ENCODE measurements around the gene LRRC3. TPM values are rescaled to one million over a fixed set of nuclear protein-coding genes. Genes with fewer than 3 reads are reported as not detected.

Gene LRRC3
- total RNA-seq, 1 donor from 2014 or later: 4.0 TPM

- TF ChIP-seq, protein P1, sequence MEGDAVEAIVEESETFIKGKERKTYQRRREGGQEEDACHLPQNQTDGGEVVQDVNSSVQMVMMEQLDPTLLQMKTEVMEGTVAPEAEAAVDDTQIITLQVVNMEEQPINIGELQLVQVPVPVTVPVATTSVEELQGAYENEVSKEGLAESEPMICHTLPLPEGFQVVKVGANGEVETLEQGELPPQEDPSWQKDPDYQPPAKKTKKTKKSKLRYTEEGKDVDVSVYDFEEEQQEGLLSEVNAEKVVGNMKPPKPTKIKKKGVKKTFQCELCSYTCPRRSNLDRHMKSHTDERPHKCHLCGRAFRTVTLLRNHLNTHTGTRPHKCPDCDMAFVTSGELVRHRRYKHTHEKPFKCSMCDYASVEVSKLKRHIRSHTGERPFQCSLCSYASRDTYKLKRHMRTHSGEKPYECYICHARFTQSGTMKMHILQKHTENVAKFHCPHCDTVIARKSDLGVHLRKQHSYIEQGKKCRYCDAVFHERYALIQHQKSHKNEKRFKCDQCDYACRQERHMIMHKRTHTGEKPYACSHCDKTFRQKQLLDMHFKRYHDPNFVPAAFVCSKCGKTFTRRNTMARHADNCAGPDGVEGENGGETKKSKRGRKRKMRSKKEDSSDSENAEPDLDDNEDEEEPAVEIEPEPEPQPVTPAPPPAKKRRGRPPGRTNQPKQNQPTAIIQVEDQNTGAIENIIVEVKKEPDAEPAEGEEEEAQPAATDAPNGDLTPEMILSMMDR (IDR thresholded peaks at IDR 0.05): no peak
- no peak overlapping the region for H3K27ac Mint-ChIP-seq (ENCODE audit: unreplicated experiment)
- peaks cover 15% of the 10 kb centered on the region for H3K27me3 Mint-ChIP-seq (ENCODE audit: unreplicated experiment)
- H3K4me3 Mint-ChIP-seq (ENCODE audit: unreplicated experiment): no peak overlapping the region
- peaks cover 3% of the 10 kb centered on the region for H3K36me3 Mint-ChIP-seq (ENCODE audit: unreplicated experiment)
- H3K9me3 Mint-ChIP-seq (ENCODE audit: unreplicated experiment): peaks cover 11% of the 10 kb centered on the region
- DNase-seq (ENCODE audit: extremely low spot score, unreplicated experiment): no peak
- H3K4me1 Mint-ChIP-seq (ENCODE audit: unreplicated experiment): no peaks in the 10 kb centered on the region
Measured at GRCh38 chr21:44496564-44497550, 41.5 kb downstream of the LRRC3 start.

DNA sequence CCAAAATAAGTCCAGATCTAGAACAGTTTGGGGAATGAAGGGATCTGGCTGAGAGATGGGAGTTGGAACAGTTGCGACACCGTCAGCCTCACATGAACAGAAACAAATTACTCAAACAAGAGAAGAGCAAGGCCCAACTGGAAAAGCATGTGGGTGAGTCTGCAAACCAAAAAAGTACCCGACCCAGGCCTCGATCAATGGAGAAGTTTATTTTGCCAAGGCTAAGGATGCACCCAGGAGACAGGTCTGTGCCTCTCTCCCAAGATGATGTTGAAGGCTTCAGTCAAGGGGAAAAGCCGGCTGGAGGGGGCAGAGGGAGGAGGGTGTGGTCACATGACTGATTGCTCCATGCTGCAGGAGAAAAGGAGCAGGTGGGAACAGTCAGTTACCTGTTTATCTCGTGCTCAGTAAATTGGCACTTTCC lies 42.4 kb downstream of the LRRC3 start:
- DNase-seq (ENCODE audit: extremely low spot score, unreplicated experiment): no peak
- no peaks in the 10 kb centered on the region for H3K36me3 Mint-ChIP-seq (ENCODE audit: unreplicated experiment)
- H3K9me3 Mint-ChIP-seq (ENCODE audit: unreplicated experiment): peaks cover 6% of the 10 kb centered on the region
- H3K4me1 Mint-ChIP-seq (ENCODE audit: unreplicated experiment): no peaks in the 10 kb centered on the region
- no peak overlapping the region for H3K4me3 Mint-ChIP-seq (ENCODE audit: unreplicated experiment)
- TF ChIP-seq, protein P1 (IDR thresholded peaks at IDR 0.05): no peak
- no peak overlapping the region for H3K27ac Mint-ChIP-seq (ENCODE audit: unreplicated experiment)
- H3K27me3 Mint-ChIP-seq (ENCODE audit: unreplicated experiment): peaks cover 15% of the 10 kb centered on the region

GRCh38 chr21:44498280-44499210 lies 43.2 kb downstream of the LRRC3 start:
- Mint-ChIP-seq H3K36me3 (ENCODE audit: unreplicated experiment) (no peaks in the 10 kb centered on the region), H3K27me3 (ENCODE audit: unreplicated experiment) (peaks cover 15% of the 10 kb centered on the region)
- DNase-seq (ENCODE audit: extremely low spot score, unreplicated experiment): no peak

DNA sequence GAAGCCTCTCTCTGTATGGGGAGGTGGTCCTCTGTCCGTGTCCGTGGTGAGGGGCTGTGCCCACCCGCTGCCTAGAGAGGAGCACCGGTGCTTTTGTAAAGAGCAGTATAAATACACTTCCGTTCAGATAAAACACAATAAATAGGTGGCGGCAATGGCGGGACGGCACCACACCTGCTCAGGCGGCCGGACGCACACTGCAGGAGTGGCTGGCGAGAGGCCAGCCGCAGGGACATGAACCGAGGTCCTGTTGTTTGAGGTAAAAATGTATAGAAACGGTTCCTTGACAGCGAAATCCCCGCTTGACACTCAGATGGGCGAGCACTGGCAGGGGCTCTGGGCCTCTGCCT lies 43.9 kb downstream of the LRRC3 start:
- no peaks in the 10 kb centered on the region for H3K4me1 Mint-ChIP-seq (ENCODE audit: unreplicated experiment)
- TF ChIP-seq, protein P1 (IDR thresholded peaks at IDR 0.05): no peak
- no peaks in the 10 kb centered on the region for H3K36me3 Mint-ChIP-seq (ENCODE audit: unreplicated experiment)
- no peaks in the 10 kb centered on the region for H3K9me3 Mint-ChIP-seq (ENCODE audit: unreplicated experiment)
- no peak for DNase-seq (ENCODE audit: extremely low spot score, unreplicated experiment)
- no peak overlapping the region for H3K27ac Mint-ChIP-seq (ENCODE audit: unreplicated experiment)
- H3K27me3 Mint-ChIP-seq (ENCODE audit: unreplicated experiment): peaks cover 15% of the 10 kb centered on the region
- H3K4me3 Mint-ChIP-seq (ENCODE audit: unreplicated experiment): no peak overlapping the region

More at GRCh38 chr21:44498280-44499210, 43.2 kb downstream of the LRRC3 start:
- Mint-ChIP-seq H3K27ac (ENCODE audit: unreplicated experiment) (no peak overlapping the region), H3K4me3 (ENCODE audit: unreplicated experiment) (no peak overlapping the region), H3K4me1 (ENCODE audit: unreplicated experiment) (no peaks in the 10 kb centered on the region), H3K9me3 (ENCODE audit: unreplicated experiment) (no peaks in the 10 kb centered on the region)
- TF ChIP-seq, protein P1 (IDR thresholded peaks at IDR 0.05): no peak
